ENCODE data around the gene SPATA18.

The SPATA18 gene

GRCh38 chr4:52036886-52037530 is 14.1 kb upstream of the SPATA18 start:
- Mint-ChIP-seq H3K27ac (peak overlapping the region; percentile 79), H3K4me3 (peak overlapping the region; percentile 74), H3K4me1 (peaks cover 22% of the 10 kb centered on the region), H3K9me3 (no peaks in the 10 kb centered on the region), H3K36me3 (peaks cover under 1% of the 10 kb centered on the region)
- ATAC-seq (no peak), DNase-seq (ENCODE audit: low spot score in 2 of 2) (no peak)

DNA sequence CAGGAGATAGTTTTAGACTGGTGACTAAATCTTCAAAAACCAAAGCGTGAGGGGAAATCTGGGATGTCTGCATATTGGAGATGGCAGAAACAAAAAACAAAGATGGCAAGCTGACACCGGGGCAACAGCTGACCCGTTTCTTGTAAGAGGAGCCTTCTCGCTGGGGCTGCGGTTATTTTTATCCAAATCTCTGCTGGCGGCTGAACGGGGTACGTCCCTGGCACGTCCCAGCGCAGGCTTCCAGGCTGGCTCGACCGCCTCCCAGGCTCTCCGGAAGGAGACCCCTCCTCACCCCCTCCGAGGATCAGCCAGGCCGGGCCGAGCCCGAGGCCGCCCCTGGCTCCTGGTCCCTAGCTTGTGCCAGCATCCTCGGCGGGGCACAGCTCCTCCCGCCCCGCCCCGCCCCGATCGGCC is 13.4 kb upstream of the SPATA18 start:
- Mint-ChIP-seq H3K4me1 (peaks cover 22% of the 10 kb centered on the region), H3K27ac (peak overlapping the region; percentile 79), H3K4me3 (peak overlapping the region; percentile 74), H3K36me3 (no peaks in the 10 kb centered on the region), H3K9me3 (no peaks in the 10 kb centered on the region)
- peak; percentile 71 for ATAC-seq
- DNase-seq (ENCODE audit: low spot score in 2 of 2): peak in 1 of 2 donors; percentile 72

DNA sequence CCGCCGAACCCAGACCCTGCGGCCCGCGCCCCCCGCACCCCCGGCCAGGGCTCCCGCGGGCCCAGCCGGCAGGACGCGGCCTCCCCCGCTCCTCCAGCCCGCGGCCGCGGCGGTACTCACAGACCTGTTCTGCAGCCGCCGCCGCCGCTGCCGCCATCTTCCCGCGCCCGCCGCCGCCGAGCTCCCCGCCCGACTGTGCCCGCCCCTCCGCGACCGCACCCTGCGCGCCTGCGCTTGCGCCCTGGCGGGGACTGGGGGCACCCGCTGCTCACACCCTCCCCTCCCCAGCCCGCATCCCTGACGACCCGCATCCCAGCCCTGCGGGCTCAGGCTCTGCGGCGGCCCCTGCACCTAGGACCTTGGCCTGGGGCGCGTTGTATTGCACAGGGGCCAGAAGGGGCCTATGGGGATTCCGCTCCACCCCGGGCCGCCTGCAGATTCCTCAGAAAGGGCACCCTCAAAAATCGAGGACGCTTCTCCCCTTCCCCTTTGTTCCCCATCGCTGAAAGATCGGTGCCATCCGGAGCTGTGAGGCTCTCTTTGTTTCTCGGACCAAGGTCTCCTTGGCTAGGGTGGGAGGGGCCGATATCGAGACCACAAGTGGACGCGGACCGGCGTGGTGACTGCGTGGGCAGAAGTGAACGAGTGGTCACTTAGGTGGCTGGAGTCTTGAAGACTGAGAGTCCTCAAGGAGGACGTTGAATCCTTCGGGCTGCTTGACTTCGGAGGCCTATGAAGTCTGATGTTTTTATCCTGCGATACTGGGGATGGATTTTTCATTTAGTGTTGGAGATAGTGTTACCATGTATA is 12.8 kb upstream of the SPATA18 start, which contains the start of gene SGCB:
SGCB (minus strand) TSS at position 197 of the 810 bp plus-strand sequence; CDS start at position 157, 40 bp downstream.
- peak; percentile 63 to 86 for DNase-seq (ENCODE audit: low spot score in 2 of 2)
- Mint-ChIP-seq H3K27ac (peak within 1 kb of the TSS; percentile 79), H3K36me3 (no peaks in the 10 kb centered on the region), H3K4me1 (peaks cover 22% of the 10 kb centered on the region), H3K9me3 (no peaks in the 10 kb centered on the region), H3K4me3 (peak within 1 kb of the TSS; percentile 74)
- ATAC-seq: peak; percentile 94

GRCh38 chr4:52045028-52045427 is 6.1 kb upstream of the SPATA18 start:
- H3K4me3 Mint-ChIP-seq: no peak overlapping the region
- H3K9me3 Mint-ChIP-seq: no peaks in the 10 kb centered on the region
- H3K4me1 Mint-ChIP-seq: no peaks in the 10 kb centered on the region
- no peak overlapping the region for H3K27ac Mint-ChIP-seq
- no peaks in the 10 kb centered on the region for H3K36me3 Mint-ChIP-seq
- DNase-seq (ENCODE audit: low spot score in 2 of 2) (no peak), ATAC-seq (no peak)

DNA sequence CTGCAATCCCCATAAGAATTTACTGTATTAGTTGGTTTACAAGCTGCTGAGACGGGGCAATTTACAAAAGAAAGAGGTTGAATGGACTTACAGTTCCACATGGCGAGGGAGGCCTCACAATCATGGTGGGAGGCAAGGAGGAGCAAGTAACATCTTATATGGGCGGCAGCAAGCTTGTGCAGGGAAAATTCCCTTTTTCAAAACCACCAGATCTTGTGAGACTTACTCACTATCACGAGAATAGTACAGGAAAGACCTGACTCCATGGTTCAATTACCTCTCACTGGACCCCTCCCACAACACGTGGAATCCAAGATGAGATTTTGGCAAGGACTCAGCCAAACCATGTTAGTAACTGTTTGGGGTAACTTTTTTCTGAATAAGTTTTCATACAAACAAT is 1.8 kb upstream of the SPATA18 start:
- DNase-seq (ENCODE audit: low spot score in 2 of 2) (no peak), ATAC-seq (no peak)
- H3K4me1 Mint-ChIP-seq: peaks cover 10% of the 10 kb centered on the region
- no peaks in the 10 kb centered on the region for H3K36me3 Mint-ChIP-seq
- no peaks in the 10 kb centered on the region for H3K9me3 Mint-ChIP-seq
- no peak overlapping the region for H3K27ac Mint-ChIP-seq
- H3K4me3 Mint-ChIP-seq: no peak overlapping the region

DNA sequence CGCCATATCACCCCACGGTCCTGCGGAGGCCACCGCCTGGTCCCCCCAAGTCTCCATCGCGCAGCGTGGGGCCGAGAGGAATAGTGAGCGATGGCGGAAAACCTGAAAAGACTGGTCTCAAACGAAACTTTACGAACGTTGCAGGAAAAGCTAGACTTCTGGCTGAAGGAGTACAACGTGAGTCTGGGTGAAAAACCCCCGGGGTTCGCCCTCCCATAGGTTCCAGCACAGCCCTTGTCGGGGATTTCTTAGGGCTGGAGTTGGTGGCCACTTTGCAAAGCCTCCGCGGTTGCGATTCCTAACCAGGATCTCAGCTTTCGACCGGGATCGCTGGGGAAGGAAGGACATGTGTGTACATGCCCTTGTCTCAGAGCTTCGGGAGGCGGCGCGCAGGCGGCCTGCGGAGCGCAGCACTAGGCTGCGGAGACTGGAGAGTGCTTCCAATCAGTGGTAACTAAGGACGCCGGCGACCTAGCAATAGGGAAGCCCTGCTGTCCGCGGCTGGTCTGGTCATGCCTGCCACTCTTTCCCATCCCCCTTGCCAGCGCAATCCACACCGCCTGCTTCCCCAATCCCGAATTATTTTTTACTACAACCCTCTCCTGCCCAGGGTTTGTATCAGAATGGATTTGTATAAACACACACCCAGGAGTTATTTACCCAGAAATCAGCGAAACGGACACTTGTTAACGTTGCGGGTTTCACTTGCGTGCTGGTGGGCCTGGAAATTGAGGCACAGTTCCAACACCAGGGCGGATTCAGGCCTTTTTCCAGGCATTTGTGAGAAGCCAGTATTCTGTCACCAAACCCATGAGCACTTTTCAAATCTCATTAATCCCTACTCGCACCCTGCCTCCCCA is 741 bp downstream of the SPATA18 start:
- Mint-ChIP-seq H3K27ac (no peak overlapping the region), H3K4me3 (peak overlapping the region; percentile 58), H3K4me1 (peaks cover 10% of the 10 kb centered on the region), H3K9me3 (no peaks in the 10 kb centered on the region), H3K36me3 (no peaks in the 10 kb centered on the region)
- DNase-seq (ENCODE audit: low spot score in 2 of 2): no peak
- ATAC-seq: peak; percentile 59

GRCh38 chr4:52052475-52052780 is 1.3 kb downstream of the SPATA18 start:
- ATAC-seq: no peak
- peaks cover 10% of the 10 kb centered on the region for H3K4me1 Mint-ChIP-seq
- no peak for DNase-seq (ENCODE audit: low spot score in 2 of 2)
- no peaks in the 10 kb centered on the region for H3K36me3 Mint-ChIP-seq
- H3K27ac Mint-ChIP-seq: no peak overlapping the region
- H3K9me3 Mint-ChIP-seq: no peaks in the 10 kb centered on the region
- peak overlapping the region; percentile 58 for H3K4me3 Mint-ChIP-seq

- ATAC-seq (no peak), DNase-seq (ENCODE audit: low spot score in 2 of 2) (no peak)
- Mint-ChIP-seq H3K4me1 (peaks cover 10% of the 10 kb centered on the region), H3K36me3 (no peaks in the 10 kb centered on the region), H3K27ac (no peak overlapping the region), H3K9me3 (no peaks in the 10 kb centered on the region), H3K4me3 (no peak overlapping the region)
Measured at GRCh38 chr4:52054254-52054653, 3.1 kb downstream of the SPATA18 start.

GRCh38 chr4:52057196-52057595 is 6.1 kb downstream of the SPATA18 start:
- ATAC-seq (no peak), DNase-seq (ENCODE audit: low spot score in 2 of 2) (no peak)
- no peaks in the 10 kb centered on the region for H3K36me3 Mint-ChIP-seq
- no peak overlapping the region for H3K4me3 Mint-ChIP-seq
- H3K27ac Mint-ChIP-seq: no peak overlapping the region
- no peaks in the 10 kb centered on the region for H3K9me3 Mint-ChIP-seq
- peaks cover 5% of the 10 kb centered on the region for H3K4me1 Mint-ChIP-seq

DNA sequence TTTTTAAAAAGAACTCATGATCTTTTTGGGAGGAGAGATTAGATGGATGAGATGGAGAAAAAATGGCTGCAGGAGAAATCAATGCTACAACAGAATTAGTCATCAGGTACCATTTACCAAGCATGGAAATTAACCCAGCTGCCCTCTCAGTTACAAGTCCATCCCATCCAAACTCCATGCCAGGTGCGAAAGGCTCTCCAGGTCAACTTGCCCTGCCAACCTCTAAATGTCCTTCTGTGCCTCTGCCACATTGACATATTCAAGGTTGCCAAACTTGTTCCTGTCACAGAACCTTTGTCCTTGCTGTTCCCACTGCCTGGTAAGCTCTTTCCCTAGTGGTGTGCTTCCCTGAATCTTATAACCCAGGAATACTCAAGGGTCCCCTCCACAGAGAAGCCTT is 7.2 kb downstream of the SPATA18 start:
- Mint-ChIP-seq H3K27ac (no peak overlapping the region), H3K36me3 (no peaks in the 10 kb centered on the region), H3K4me3 (no peak overlapping the region), H3K9me3 (no peaks in the 10 kb centered on the region), H3K4me1 (no peaks in the 10 kb centered on the region)
- ATAC-seq (no peak), DNase-seq (ENCODE audit: low spot score in 2 of 2) (no peak)

DNA sequence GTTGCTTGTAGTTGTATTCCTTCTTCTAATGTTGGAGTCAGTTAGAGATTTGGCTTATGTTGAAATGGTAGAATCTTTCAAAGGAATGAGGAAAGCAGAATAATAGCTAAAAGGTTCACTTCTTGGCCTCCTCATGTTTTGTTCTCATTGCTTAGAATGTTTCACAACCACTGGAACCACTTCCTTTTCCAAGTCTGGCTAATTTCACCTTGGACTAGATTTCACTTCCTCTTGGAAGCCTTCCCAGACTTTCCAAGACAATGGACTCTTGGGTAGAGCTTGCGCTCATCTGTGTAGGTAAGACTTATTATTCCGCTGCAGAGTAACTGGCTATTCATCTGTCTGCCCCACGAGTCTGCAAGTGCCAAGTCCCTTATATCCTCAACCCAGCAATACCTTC is 8.3 kb downstream of the SPATA18 start:
- Mint-ChIP-seq H3K9me3 (no peaks in the 10 kb centered on the region), H3K4me3 (no peak overlapping the region), H3K27ac (no peak overlapping the region), H3K4me1 (no peaks in the 10 kb centered on the region), H3K36me3 (no peaks in the 10 kb centered on the region)
- DNase-seq (ENCODE audit: low spot score in 2 of 2) (no peak), ATAC-seq (no peak)

GRCh38 chr4:52069571-52069970 is 18.5 kb downstream of the SPATA18 start:
- Mint-ChIP-seq H3K4me1 (no peaks in the 10 kb centered on the region), H3K9me3 (no peaks in the 10 kb centered on the region), H3K36me3 (no peaks in the 10 kb centered on the region), H3K4me3 (no peak overlapping the region), H3K27ac (no peak overlapping the region)
- ATAC-seq (no peak), DNase-seq (ENCODE audit: low spot score in 2 of 2) (no peak)

GRCh38 chr4:52071791-52072546 is 20.9 kb downstream of the SPATA18 start:
- ATAC-seq (no peak), DNase-seq (ENCODE audit: low spot score in 2 of 2) (no peak)
- Mint-ChIP-seq H3K36me3 (no peaks in the 10 kb centered on the region), H3K9me3 (no peaks in the 10 kb centered on the region), H3K27ac (no peak overlapping the region), H3K4me3 (no peak overlapping the region), H3K4me1 (no peaks in the 10 kb centered on the region)

GRCh38 chr4:52076731-52077130 is 25.6 kb downstream of the SPATA18 start:
- H3K9me3 Mint-ChIP-seq: no peaks in the 10 kb centered on the region
- H3K36me3 Mint-ChIP-seq: no peaks in the 10 kb centered on the region
- H3K4me3 Mint-ChIP-seq: no peak overlapping the region
- ATAC-seq (no peak), DNase-seq (ENCODE audit: low spot score in 2 of 2) (no peak)
- H3K27ac Mint-ChIP-seq: no peak overlapping the region
- H3K4me1 Mint-ChIP-seq: no peaks in the 10 kb centered on the region

GRCh38 chr4:52079659-52080058 is 28.6 kb downstream of the SPATA18 start:
- Mint-ChIP-seq H3K4me1 (no peaks in the 10 kb centered on the region), H3K4me3 (no peak overlapping the region)

More at GRCh38 chr4:52079659-52080058, 28.6 kb downstream of the SPATA18 start:
- DNase-seq (ENCODE audit: low spot score in 2 of 2): no peak
- Mint-ChIP-seq H3K27ac (no peak overlapping the region), H3K36me3 (no peaks in the 10 kb centered on the region), H3K9me3 (no peaks in the 10 kb centered on the region)
- no peak for ATAC-seq
